Stimulated activated naive CD8-positive, alpha-beta T cell treated with anti-CD3 and anti-CD28 coated beads, Interleukin-15, Interleukin-2, amounts not matched to agents 100 U/mL and 50 U/mL, for 24 hours (primary cell): ENCODE results near the gene KRT71.

Experiments
- ATAC-seq: fragments of 150-1000 bp; cut with Tn5 transposase; one replicate; pipeline ENCODE4 v1.10.0; 2021
- DNase-seq: peaks from one replicate; pipeline ENCODE4 v3.0.0; 2021

Gene KRT71

DNA sequence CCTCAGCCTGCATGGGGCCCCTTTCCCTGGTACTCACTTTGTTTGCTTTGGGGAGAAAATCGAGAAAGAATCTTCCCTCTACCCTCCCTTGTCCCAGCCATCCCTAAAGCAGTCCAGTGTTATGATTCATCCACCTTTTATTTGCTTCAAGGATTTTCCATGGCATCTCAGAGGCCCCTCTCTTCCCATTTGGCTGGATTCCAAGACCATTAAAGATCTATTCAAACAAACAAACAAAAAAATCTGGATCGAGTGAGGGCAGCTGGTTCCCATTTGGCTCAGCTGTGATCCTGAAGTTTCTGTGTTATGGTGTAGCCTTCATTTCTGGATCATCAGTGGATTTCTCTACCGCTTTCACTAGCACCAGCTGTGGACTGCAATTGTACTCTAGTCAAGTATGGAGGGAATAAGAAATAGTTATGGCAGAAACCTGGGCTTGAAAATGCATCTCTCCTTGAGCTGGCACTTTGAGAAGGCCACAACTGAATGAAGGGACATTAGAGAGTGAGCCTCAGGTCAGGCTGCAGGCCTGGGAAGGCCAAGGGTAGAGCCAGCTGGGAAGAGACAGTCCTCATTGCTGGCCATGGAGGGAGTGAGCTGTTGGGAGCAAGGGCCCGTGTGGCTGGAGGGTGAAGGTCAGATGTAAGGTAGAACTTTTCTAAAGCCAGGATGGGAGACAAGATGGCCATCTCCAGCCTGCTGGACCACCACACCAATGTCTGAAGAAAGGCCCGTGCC, 13.7 kb downstream of the KRT71 start:
- ATAC-seq, result no peak

DNA sequence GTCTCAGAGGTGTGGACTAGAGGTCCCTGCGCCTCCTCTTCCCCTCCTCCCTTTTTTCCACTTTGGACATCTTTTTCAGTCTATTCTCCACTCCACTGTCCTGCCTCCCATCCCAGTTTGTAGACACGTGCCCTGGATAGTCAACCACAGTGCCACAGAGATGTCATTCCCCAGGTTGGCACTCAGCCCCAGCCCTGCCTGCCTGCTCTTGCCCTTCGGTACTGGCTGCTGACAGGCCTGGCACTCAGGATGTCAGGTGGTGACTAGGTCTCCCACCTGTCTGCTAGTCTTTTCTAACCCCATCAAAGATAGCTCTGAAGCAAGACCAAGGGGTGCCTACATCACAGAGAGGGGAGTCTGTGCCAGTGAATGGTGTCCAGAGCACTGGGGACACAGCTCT, 15.8 kb downstream of the KRT71 start:
- no peak for ATAC-seq
- DNase-seq, result no peak

More for the DNA sequence above, 13.7 kb downstream of the KRT71 start:
- DNase-seq, result no peak

DNA sequence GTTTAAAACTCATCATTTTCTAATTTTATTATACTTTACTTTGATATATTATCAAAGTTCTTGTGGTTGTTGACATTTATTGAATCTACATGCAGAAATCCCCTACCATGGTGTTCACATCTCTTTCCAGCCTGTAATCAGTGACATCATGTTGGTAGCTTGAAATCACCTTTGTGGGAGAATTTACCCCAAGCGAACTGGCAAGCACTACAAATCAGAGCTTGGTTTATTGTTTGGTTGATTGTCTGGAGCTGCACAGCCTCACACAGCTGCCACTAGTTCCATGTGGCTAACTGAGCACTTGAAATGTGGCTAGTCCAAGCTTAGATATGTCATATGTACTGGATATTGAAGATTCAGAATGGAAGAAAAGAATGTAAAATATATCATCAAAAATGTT, 17.4 kb downstream of the KRT71 start:
- ATAC-seq (no peak), DNase-seq (no peak)

DNA sequence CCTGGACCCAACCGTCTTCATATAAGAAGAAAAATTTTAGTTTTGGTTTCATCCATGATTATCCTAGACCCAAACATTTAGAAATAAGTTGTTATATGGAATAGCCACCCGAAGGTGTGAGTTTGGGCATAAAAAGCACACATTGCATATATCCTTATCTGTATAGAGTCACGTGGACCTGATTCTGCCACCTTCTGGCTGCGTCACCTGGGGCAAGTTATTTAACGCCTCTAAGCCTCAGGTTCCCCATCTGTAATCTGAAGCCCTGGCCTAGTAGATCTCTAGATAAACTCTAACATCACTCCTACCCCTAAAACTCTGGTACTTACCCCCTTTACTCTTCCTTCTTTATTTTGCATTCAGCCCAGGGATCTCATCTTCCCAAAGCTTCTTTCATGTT, 18.5 kb downstream of the KRT71 start:
- ATAC-seq, result no peak
- no peak for DNase-seq

- no peak for DNase-seq
- no peak for ATAC-seq
Measured at GRCh38 chr12:52533686-52534470, 19.1 kb downstream of the KRT71 start.

DNA sequence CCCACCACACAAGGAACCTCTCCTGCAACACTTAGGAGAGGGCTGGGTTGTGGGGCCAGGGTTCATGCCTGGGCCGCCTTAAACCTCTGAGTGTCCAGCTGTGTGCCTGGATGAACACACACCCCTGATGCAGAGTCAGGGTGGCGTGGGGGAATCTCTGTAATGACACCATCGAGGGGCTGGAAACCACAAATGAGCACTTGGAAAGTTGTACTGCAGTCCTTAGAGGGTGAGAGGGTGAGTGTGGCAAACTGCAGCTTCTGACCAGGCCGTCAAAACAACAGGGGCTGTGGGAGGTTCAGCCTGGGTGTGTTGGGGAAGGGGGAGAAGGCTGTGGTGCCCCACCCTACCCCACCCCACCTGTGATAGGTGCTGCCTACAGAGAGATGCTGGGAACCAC, 20.3 kb downstream of the KRT71 start:
- ATAC-seq (no peak), DNase-seq (no peak)

GRCh38 chr12:52531566-52532300, 21.2 kb downstream of the KRT71 start:
- ATAC-seq, result no peak

DNA sequence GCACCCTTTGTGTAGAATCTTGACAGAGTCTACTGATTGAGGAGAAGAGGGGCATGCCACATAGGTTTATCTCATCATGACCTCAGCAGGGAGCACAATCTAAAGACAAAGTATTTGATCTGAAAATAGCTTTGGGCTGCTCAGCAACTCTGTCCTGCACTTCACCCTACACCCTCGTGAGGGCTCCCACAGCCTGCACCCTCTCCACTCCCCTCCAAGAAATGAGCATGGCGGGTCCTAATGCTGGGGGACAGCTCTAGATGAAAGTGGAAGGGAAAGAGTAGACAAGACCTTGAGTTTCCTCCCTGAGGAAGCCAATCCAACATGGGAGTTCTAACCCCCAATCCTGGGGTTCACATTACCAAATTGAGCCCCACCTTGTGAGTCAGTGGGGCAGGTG, 22.0 kb downstream of the KRT71 start:
- no peak for ATAC-seq
- DNase-seq, result no peak

More at GRCh38 chr12:52531566-52532300, 21.2 kb downstream of the KRT71 start:
- DNase-seq, result no peak

DNA sequence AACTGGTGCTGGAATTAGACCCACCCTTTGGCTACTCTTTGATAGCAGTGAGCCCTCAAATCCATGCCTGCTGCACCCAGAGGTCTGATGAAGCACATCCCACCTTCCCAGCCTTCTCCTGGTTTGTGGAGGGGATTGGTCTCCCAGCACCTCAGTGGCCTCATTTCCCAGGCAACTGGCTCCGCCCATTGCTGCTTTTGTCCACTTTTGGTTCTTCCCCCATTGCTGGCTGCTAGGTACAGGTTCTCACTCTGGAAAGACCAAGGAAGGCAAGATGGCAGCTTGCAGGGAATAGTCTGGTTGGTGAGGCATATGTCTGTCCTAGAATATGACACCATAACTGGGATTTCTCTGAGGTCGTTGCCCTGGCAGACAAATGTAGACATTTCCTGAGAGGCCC, 22.6 kb downstream of the KRT71 start:
- DNase-seq (no peak), ATAC-seq (no peak)

GRCh38 chr12:52529846-52530245, 23.1 kb downstream of the KRT71 start:
- DNase-seq, result no peak
- ATAC-seq, result no peak

- ATAC-seq (no peak), DNase-seq (no peak)
Measured at GRCh38 chr12:52529417-52529816, 23.5 kb downstream of the KRT71 start.

DNA sequence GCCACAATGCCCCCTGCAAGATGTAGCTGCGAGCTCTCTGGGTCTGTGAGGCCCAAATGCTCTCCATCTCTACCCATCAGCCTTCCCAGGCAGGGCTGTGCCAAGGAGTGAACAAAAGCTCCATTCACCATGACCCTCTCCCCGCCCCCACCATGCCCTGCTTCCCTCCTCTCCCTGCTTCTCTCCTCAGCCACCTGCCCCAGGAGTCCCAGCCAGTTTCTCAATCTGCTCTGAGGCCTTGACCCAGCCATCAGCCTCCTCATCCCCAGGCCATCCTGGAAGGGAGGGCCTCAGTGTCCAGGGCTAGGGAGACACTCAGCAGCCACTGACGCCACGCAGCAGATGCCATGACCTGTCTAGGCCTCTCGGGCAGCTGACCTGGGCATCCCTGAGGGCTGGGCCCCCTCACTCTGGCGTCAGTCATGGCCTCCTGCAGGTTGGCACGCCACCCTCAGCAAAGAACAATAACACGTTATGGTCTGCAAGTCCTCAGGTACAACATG, 24.3 kb downstream of the KRT71 start:
- ATAC-seq (no peak), DNase-seq (no peak)

DNA sequence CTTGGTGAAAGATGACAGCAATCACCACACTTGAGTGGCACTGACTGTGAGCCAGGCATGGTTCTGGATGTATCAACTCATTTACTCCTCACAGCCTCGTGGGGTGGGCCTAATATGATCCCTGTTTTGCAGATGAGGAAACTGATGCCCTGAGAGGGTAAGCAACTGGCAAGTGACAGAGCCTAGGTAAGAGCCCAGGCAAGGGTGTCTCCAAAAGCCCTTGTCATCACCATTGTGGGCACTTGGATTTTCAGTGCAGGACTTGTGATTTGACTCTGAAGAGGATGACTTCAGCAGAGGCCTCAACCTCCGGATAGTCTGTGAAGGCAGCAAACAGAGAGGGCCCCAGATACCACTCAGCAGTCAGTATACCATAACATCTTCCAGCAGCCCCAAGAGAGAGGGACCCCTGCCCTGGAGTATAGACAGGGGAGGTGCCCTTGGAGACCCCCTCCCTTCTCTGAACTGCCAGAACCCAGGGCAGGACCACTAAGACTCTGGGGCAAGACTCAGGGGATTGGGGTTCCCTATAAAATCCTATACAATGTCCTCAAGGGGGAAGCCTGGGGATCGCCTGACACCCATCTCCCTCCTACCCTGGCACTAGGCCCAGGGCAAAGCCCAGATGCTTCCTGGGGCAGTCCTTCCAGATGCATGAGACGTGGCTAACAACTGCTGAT, 25.7 kb downstream of the KRT71 start:
- ATAC-seq (no peak), DNase-seq (no peak)

DNA sequence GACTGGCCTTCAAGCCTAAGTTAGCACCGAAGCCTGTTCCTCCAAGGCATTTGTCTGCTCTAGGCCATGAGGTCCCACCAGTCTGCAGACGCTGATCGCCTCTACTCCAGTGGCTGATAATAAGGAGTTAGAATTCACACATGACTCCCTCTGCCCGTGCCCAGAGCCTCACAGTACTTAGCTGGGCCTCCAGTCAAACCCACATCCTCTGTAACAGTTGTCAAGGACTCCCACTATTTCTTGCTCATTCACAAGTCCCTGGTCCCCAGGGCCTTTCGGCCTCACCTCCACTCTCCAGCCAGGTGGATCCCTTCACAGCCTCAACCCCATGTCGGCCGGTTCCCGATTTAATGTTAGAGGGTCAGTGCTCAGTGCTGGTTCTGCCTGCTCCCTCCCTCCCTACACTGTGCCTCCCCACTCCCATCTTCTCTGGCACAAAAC, 26.4 kb downstream of the KRT71 start:
- DNase-seq (no peak), ATAC-seq (no peak)

- no peak for DNase-seq
- no peak for ATAC-seq
Measured at GRCh38 chr12:52525661-52526499, 27.1 kb downstream of the KRT71 start.

- ATAC-seq (no peak), DNase-seq (no peak)
Measured at GRCh38 chr12:52524898-52525591, 27.9 kb downstream of the KRT71 start.

DNA sequence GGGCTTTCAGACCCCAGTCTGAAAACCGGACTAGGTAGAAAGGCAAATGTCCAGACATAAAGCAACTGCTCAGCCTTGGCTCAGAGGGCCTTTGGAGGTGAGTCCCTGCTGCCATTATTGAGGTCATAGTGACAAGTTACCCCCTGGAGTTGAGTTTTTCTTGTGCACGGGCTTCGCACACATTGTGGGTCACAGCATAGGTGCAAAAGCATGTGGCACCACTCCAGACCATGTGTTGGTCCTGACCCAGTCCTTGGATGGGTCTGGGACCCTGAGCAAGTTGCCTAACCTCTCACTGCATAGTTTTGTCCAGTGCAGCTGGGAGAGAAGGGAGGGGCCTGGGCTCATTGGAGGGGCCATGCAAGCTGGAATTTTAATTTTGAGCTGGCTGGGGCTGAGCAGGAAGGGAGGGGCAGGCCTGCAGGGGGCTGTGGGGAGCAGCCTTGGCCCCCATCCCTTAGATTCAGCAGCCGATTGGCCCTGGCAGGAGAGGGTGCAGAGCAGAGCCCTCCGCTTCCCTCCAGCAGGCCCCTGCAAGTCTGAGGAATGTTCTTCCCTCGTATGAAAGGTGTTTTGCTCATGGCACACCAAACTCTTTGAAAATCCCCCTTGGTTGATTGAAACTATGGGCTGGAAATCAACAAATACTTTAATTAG, 28.6 kb downstream of the KRT71 start:
- ATAC-seq (no peak), DNase-seq (no peak)

GRCh38 chr12:52523824-52524223, 29.1 kb downstream of the KRT71 start:
- ATAC-seq (no peak), DNase-seq (no peak)

DNA sequence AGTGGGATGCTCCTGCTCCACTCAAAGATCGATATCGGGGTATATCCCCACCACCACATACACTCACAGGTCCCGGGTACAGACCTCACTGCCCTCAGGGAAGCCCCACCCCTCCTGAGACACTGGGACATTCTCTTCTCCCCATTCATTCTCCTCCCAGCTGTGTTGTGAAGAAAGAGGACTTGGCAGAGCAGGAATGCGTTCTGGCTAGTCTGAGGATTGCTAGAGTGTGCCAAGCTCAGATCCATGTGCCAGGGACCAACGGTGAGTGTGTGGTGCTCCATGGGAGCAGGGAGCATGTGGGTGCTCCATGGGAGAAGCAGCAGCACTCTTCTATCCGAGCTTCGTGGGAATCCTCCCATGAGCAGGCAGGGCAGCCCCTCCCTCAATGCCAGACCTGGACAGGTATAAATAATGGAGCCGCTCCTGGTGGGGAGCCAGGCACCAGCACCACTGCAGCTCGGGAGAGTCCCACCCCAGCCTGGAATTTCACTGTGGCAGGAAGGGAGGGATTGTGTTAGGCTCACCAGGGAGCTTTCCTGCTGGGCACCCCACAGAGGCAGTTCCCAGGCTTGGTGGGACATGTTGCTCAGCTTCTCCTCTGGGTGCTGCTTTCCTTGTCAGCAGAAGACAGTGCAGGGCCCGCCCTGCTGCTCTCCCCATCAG, 30.5 kb downstream of the KRT71 start:
- no peak for DNase-seq
- ATAC-seq, result no peak
